Measurements from ENCODE around the gene HDAC9. TPM values are rescaled to one million over a fixed set of nuclear protein-coding genes. Genes with fewer than 3 reads are reported as not detected.

Gene HDAC9
- total RNA-seq, 1 experiment from 2014 or later, result 7.7 TPM

- Histone ChIP-seq H3K9ac (ENCODE audit: extremely low read depth, insufficient read length, low read length) (no peak overlapping the region), H2AK5ac (ENCODE audit: insufficient read length, low read length) (no peak overlapping the region), H2AFZ (ENCODE audit: low read length) (no peak overlapping the region), H2BK20ac (ENCODE audit: low read depth, low read length, poor library complexity, severe bottlenecking) (no peak overlapping the region), H3K27me3 (ENCODE audit: insufficient read depth, low read length) (no peaks in the 10 kb centered on the region), H3K4ac (ENCODE audit: low read depth, low read length) (no peak overlapping the region), H3K14ac (ENCODE audit: insufficient read depth, low read length) (no peak overlapping the region), H3K56ac (ENCODE audit: insufficient read length, low read depth, low read length) (no peak overlapping the region), H3K79me1 (ENCODE audit: insufficient read depth, low read depth, low read length, poor library complexity, severe bottlenecking) (no peaks in the 10 kb centered on the region), H3K4me1 (ENCODE audit: insufficient read depth, low read length) (no peaks in the 10 kb centered on the region), H3T11ph (ENCODE audit: low read length) (no peak overlapping the region), H3K27ac (ENCODE audit: insufficient read length, low read depth, low read length) (no peak overlapping the region), H2BK5ac (ENCODE audit: insufficient read length, low read length) (no peak overlapping the region), H4K91ac (ENCODE audit: insufficient read length, low read depth, low read length) (no peak overlapping the region), H3K23me2 (ENCODE audit: insufficient read length, low read depth, low read length, poor library complexity, severe bottlenecking) (no peaks in the 10 kb centered on the region), H3K23ac (ENCODE audit: insufficient read length, low read depth, low read length) (no peak overlapping the region), H2BK15ac (ENCODE audit: low read depth, low read length) (no peak overlapping the region), H4K8ac (replicated peaks; ENCODE audit: insufficient read length, low read depth, low read length) (no peak overlapping the region), H3K9me3 (ENCODE audit: control insufficient read depth, low read depth, low read length) (no peaks in the 10 kb centered on the region), H3K79me2 (ENCODE audit: insufficient read depth, low read length) (no peaks in the 10 kb centered on the region), H3K18ac (ENCODE audit: insufficient read length, low read depth, low read length) (no peak overlapping the region), H2BK120ac (ENCODE audit: low read depth, low read length, poor library complexity, severe bottlenecking) (no peak overlapping the region), H3K4me2 (ENCODE audit: insufficient read depth, insufficient read length, low read length) (no peak overlapping the region), H2BK12ac (ENCODE audit: insufficient read length, low read depth, low read length) (no peak overlapping the region), H4K5ac (ENCODE audit: insufficient read length, low read depth, low read length) (no peak overlapping the region), H4K20me1 (ENCODE audit: control insufficient read depth, insufficient read depth, insufficient read length) (no peaks in the 10 kb centered on the region)
- Mint-ChIP-seq H3K36me3 (ENCODE audit: insufficient read depth in 1 of 3, low read depth in 3 of 3) (peaks cover 0 to 2% (median 0%) of the 10 kb centered on the region in 3 experiments; a peak in 1 of 7 replicates), H3K9me3 (peaks cover 7 to 10% of the 10 kb centered on the region in 2 experiments; a peak in 2 of 5 replicates), H3K4me3 (no peak overlapping the region), H3K27ac (no peak overlapping the region), H3K27me3 (ENCODE audit: low read depth) (no peaks in the 10 kb centered on the region), H3K4me1 (no peaks in the 10 kb centered on the region)
- peak; percentile 51 for DNase-seq
- TF ChIP-seq, protein P1, sequence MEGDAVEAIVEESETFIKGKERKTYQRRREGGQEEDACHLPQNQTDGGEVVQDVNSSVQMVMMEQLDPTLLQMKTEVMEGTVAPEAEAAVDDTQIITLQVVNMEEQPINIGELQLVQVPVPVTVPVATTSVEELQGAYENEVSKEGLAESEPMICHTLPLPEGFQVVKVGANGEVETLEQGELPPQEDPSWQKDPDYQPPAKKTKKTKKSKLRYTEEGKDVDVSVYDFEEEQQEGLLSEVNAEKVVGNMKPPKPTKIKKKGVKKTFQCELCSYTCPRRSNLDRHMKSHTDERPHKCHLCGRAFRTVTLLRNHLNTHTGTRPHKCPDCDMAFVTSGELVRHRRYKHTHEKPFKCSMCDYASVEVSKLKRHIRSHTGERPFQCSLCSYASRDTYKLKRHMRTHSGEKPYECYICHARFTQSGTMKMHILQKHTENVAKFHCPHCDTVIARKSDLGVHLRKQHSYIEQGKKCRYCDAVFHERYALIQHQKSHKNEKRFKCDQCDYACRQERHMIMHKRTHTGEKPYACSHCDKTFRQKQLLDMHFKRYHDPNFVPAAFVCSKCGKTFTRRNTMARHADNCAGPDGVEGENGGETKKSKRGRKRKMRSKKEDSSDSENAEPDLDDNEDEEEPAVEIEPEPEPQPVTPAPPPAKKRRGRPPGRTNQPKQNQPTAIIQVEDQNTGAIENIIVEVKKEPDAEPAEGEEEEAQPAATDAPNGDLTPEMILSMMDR (conservative IDR thresholded peaks at IDR 0.05), result peak; percentile 67
- whole genome bisulfite sequencing (ENCODE audit: extremely low coverage, insufficient read length, low lambda C conversion rate), result no CpG with 5 or more reads among the region's 5 CpGs
These were observed 378.3 kb downstream of the HDAC9 start for GRCh38 chr7:18873734-18874336.

All from H9 (cell line).